H9 (cell line): ENCODE results near the gene CAMKV. TPM values are rescaled to one million over a fixed set of nuclear protein-coding genes. Genes with fewer than 3 reads are reported as not detected.

Experiments used
- DNase-seq: peaks from one replicate; pipeline ENCODE4 v3.0.0-alpha.2; 2017
- H2AFZ ChIP-seq: one replicate; pipeline ENCODE4 v1.6.1; 2013; ENCODE audit warnings: mild to moderate bottlenecking, low read length, control low read depth, moderate library complexity
- H2AK5ac ChIP-seq: 2 replicates; pipeline ENCODE4 v1.6.1; 2013; ENCODE audit warnings: low read length, control low read depth, mixed read lengths; ENCODE audit not compliant: insufficient read length
- H2BK120ac ChIP-seq: one replicate; pipeline ENCODE4 v1.6.1; 2013; ENCODE audit warnings: low read depth, mild to moderate bottlenecking, low read length, control low read depth, inconsistent platforms; ENCODE audit not compliant: poor library complexity, severe bottlenecking
- H2BK12ac ChIP-seq: 2 replicates; pipeline ENCODE4 v1.6.1; 2013; ENCODE audit warnings: low read length, control low read depth, mixed read lengths, low read depth; ENCODE audit not compliant: insufficient read length
- H2BK15ac ChIP-seq: 2 replicates; pipeline ENCODE4 v1.6.1; 2013; ENCODE audit warnings: low read depth, low read length, control low read depth
- H2BK20ac ChIP-seq: one replicate; pipeline ENCODE4 v1.6.1; 2013; ENCODE audit warnings: low read depth, mild to moderate bottlenecking, low read length, control low read depth, inconsistent platforms; ENCODE audit not compliant: poor library complexity, severe bottlenecking
- H2BK5ac ChIP-seq: 2 replicates; pipeline ENCODE4 v1.6.1; 2013; ENCODE audit warnings: low read length, control low read depth, mixed read lengths; ENCODE audit not compliant: insufficient read length
- H3K14ac ChIP-seq: 2 replicates; pipeline ENCODE4 v1.6.1; 2013; ENCODE audit warnings: low read length, control low read depth; ENCODE audit not compliant: insufficient read depth
- H3K18ac ChIP-seq: 2 replicates; pipeline ENCODE4 v1.6.1; 2013; ENCODE audit warnings: low read depth, mild to moderate bottlenecking, mixed read lengths, low read length, control low read depth; ENCODE audit not compliant: insufficient read length
- H3K23ac ChIP-seq: 2 replicates; pipeline ENCODE4 v1.6.1; 2013; ENCODE audit warnings: low read length, control low read depth, mixed read lengths, low read depth; ENCODE audit not compliant: insufficient read length
- H3K23me2 ChIP-seq: 2 replicates; pipeline ENCODE4 v1.6.1; 2013; ENCODE audit warnings: low read depth, mild to moderate bottlenecking, mixed read lengths, low read length, control low read depth; ENCODE audit not compliant: insufficient read length, poor library complexity, severe bottlenecking
- H3K27ac ChIP-seq: 2 replicates; pipeline ENCODE4 v1.5.1; 2013; ENCODE audit warnings: low read length, control low read depth, mixed read lengths, low read depth; ENCODE audit not compliant: insufficient read length
- H3K27me3 ChIP-seq: 2 replicates; pipeline ENCODE4 v1.6.1; 2013; ENCODE audit warnings: low read length, control low read depth, inconsistent platforms; ENCODE audit not compliant: insufficient read depth
- H3K4ac ChIP-seq: 2 replicates; pipeline ENCODE4 v1.6.1; 2013; ENCODE audit warnings: low read depth, mild to moderate bottlenecking, control low read depth, inconsistent platforms, low read length, moderate library complexity
- H3K4me1 ChIP-seq: 2 replicates; pipeline ENCODE4 v1.6.1; 2013; ENCODE audit warnings: low read length, control low read depth, inconsistent platforms; ENCODE audit not compliant: insufficient read depth
- H3K4me2 ChIP-seq: 2 replicates; pipeline ENCODE4 v1.6.1; 2013; ENCODE audit warnings: low read length, control low read depth, mixed read lengths; ENCODE audit not compliant: insufficient read length, insufficient read depth
- H3K56ac ChIP-seq: 2 replicates; pipeline ENCODE4 v1.6.1; 2013; ENCODE audit warnings: low read depth, mild to moderate bottlenecking, mixed read lengths, low read length, control low read depth; ENCODE audit not compliant: insufficient read length
- H3K79me1 ChIP-seq: 2 replicates; pipeline ENCODE4 v1.6.1; 2013; ENCODE audit warnings: low read depth, mild to moderate bottlenecking, moderate library complexity, low read length, control low read depth, inconsistent platforms; ENCODE audit not compliant: insufficient read depth, poor library complexity, severe bottlenecking
- H3K79me2 ChIP-seq: 2 replicates; pipeline ENCODE4 v1.6.1; 2013; ENCODE audit warnings: low read length, control low read depth, inconsistent platforms; ENCODE audit not compliant: insufficient read depth
- H3K9ac ChIP-seq: 2 replicates; pipeline ENCODE4 v1.6.1; 2013; ENCODE audit warnings: low read length, control low read depth, mixed read lengths; ENCODE audit not compliant: insufficient read length; ENCODE audit errors: extremely low read depth
- H3K9me3 ChIP-seq: one replicate; pipeline ENCODE4 v1.6.1; 2013; ENCODE audit warnings: low read depth, low read length, inconsistent platforms; ENCODE audit not compliant: control insufficient read depth
- H3T11ph ChIP-seq: one replicate; pipeline ENCODE4 v1.6.1; 2013; ENCODE audit warnings: mild to moderate bottlenecking, low read length, control low read depth, inconsistent platforms
- H4K20me1 ChIP-seq: one replicate; pipeline ENCODE4 v1.6.1; 2013; ENCODE audit not compliant: control insufficient read depth, insufficient read length, insufficient read depth
- H4K5ac ChIP-seq: 2 replicates; pipeline ENCODE4 v1.6.1; 2013; ENCODE audit warnings: low read depth, mild to moderate bottlenecking, mixed read lengths, low read length, control low read depth; ENCODE audit not compliant: insufficient read length
- H4K8ac ChIP-seq: replicated peaks from 2 replicates; pipeline ENCODE4 v1.6.1; 2013; ENCODE audit warnings: low read length, control low read depth, mixed read lengths, low read depth; ENCODE audit not compliant: insufficient read length
- H4K91ac ChIP-seq: 2 replicates; pipeline ENCODE4 v1.6.1; 2013; ENCODE audit warnings: low read depth, mild to moderate bottlenecking, moderate library complexity, mixed read lengths, low read length, control low read depth; ENCODE audit not compliant: insufficient read length
- H3K27ac Mint-ChIP-seq, 3 experiments: 2 replicates in 2 of 3; 3 replicates in 1 of 3; pipeline ENCODE4 v1.8.0; 2020 to 2021; ENCODE audit warnings: mixed read lengths in 3 of 3, mild to moderate bottlenecking in 1 of 3, moderate library complexity in 1 of 3
- H3K27me3 Mint-ChIP-seq: 2 replicates; pipeline ENCODE4 v1.8.0; 2021; ENCODE audit warnings: low read depth, mild to moderate bottlenecking, moderate library complexity, mixed read lengths
- H3K36me3 Mint-ChIP-seq, 3 experiments: 2 replicates in 2 of 3; 3 replicates in 1 of 3; pipeline ENCODE4 v1.8.0; 2020 to 2021; ENCODE audit warnings: low read depth in 3 of 3, mixed read lengths in 3 of 3; ENCODE audit not compliant: insufficient read depth in 1 of 3
- H3K4me1 Mint-ChIP-seq, 2 experiments: 2 replicates each; pipeline ENCODE4 v1.8.0; 2020; ENCODE audit warnings: mixed read lengths in 2 of 2
- H3K4me3 Mint-ChIP-seq, 2 experiments: 2 replicates in 1 of 2; 3 replicates in 1 of 2; pipeline ENCODE4 v1.8.0; 2020 to 2021; ENCODE audit warnings: mild to moderate bottlenecking in 2 of 2, mixed read lengths in 2 of 2, moderate library complexity in 1 of 2
- H3K9me3 Mint-ChIP-seq, 2 experiments: 2 replicates in 1 of 2; 3 replicates in 1 of 2; pipeline ENCODE4 v1.8.0; 2020; ENCODE audit warnings: mild to moderate bottlenecking in 2 of 2, mixed read lengths in 2 of 2, moderate library complexity in 1 of 2
- WGBS: extraction: QIAGEN DNeasy Blood & Tissue Kit; methylation state at CpG from one replicate; pipeline ENCODE4 v1.1.7; 2013; ENCODE audit warnings: missing lambda C conversion rate, low lambda C conversion rate, mixed read lengths; ENCODE audit not compliant: insufficient read length; ENCODE audit errors: extremely low coverage; 5-methylcytosine and 5-hydroxymethylcytosine counted together
- total RNA-seq: library from RNA; stranded (reverse); gene quantifications from 2 replicates; pipeline ENCODE4 v1.2.1, GENCODE V29; 2021
- TF ChIP-seq, protein P1 (sequence below): fragments of 200-600 bp; sonication (generic); conservative IDR thresholded peaks from 3 replicates; pipeline ENCODE4 v1.8.0; 2021; ENCODE audit warnings: antibody characterized with exemption, mild to moderate bottlenecking

CAMKV gene
- total RNA-seq, 1 experiment from 2014 or later = 54.2 TPM

- H3K9ac ChIP-seq = no peak overlapping the region
- no peak overlapping the region for H3K14ac ChIP-seq
- no peaks in the 10 kb centered on the region for H3K27me3 Mint-ChIP-seq
- TF ChIP-seq, protein P1, sequence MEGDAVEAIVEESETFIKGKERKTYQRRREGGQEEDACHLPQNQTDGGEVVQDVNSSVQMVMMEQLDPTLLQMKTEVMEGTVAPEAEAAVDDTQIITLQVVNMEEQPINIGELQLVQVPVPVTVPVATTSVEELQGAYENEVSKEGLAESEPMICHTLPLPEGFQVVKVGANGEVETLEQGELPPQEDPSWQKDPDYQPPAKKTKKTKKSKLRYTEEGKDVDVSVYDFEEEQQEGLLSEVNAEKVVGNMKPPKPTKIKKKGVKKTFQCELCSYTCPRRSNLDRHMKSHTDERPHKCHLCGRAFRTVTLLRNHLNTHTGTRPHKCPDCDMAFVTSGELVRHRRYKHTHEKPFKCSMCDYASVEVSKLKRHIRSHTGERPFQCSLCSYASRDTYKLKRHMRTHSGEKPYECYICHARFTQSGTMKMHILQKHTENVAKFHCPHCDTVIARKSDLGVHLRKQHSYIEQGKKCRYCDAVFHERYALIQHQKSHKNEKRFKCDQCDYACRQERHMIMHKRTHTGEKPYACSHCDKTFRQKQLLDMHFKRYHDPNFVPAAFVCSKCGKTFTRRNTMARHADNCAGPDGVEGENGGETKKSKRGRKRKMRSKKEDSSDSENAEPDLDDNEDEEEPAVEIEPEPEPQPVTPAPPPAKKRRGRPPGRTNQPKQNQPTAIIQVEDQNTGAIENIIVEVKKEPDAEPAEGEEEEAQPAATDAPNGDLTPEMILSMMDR = no peak
- no peaks in the 10 kb centered on the region for H3K23me2 ChIP-seq
- H3K4me3 Mint-ChIP-seq = no peak overlapping the region
- peaks cover 13 to 17% of the 10 kb centered on the region in 2 experiments for H3K4me1 Mint-ChIP-seq
- H3T11ph ChIP-seq = no peak overlapping the region
- no peak overlapping the region for H3K27ac ChIP-seq
- no peak overlapping the region for H3K23ac ChIP-seq
- peaks cover 31 to 61% (median 56%) of the 10 kb centered on the region in 3 experiments; a peak in 6 of 7 replicates for H3K36me3 Mint-ChIP-seq
- H3K27me3 ChIP-seq = no peaks in the 10 kb centered on the region
- no peak overlapping the region for H2AK5ac ChIP-seq
- H3K79me1 ChIP-seq = no peaks in the 10 kb centered on the region
- no peak overlapping the region for H2BK20ac ChIP-seq
- no peak overlapping the region for H2BK15ac ChIP-seq
- no peak overlapping the region for H2BK5ac ChIP-seq
- no CpG with 5 or more reads among the region's 5 CpGs for WGBS
- no peak overlapping the region for H2AFZ ChIP-seq
- H2BK12ac ChIP-seq = no peak overlapping the region
- no peak overlapping the region for H4K91ac ChIP-seq
- no peaks in the 10 kb centered on the region for H3K4me1 ChIP-seq
- no peak overlapping the region for H3K4ac ChIP-seq
- no peaks in the 10 kb centered on the region; the same call in 1 of the 2 replicates for H3K79me2 ChIP-seq
- no peak overlapping the region for H2BK120ac ChIP-seq
- no peaks in the 10 kb centered on the region for H4K20me1 ChIP-seq
- no peak overlapping the region for H3K4me2 ChIP-seq
- H3K9me3 ChIP-seq = no peaks in the 10 kb centered on the region
- H3K27ac Mint-ChIP-seq = no peak overlapping the region; a peak in 1 of 7 replicates
- no peak overlapping the region for H3K56ac ChIP-seq
- no peaks in the 10 kb centered on the region for H3K9me3 Mint-ChIP-seq
- no peak overlapping the region for H3K18ac ChIP-seq
- no peak overlapping the region for H4K8ac ChIP-seq
- no peak overlapping the region for H4K5ac ChIP-seq
- no peak for DNase-seq
These were observed 25.1 kb downstream of the CAMKV start for GRCh38 chr3:49844464-49845183.
